H1 (cell line): Measurements from ENCODE around the gene CUTA.

ENCODE experiments used
- CTCF ChIP-seq, 3 experiments: IDR thresholded peaks; 1 replicate in 2 of 3; 2 replicates in 1 of 3; pipeline versions ENCODE4 v1.5.1 to v1.6.1; 2011; ENCODE audit warnings: low read length in 3 of 3, mild to moderate bottlenecking in 3 of 3, inconsistent platforms in 2 of 3, low read depth in 1 of 3, moderate library complexity in 1 of 3; ENCODE audit not compliant: insufficient read depth in 1 of 3; ENCODE audit errors: control extremely low read depth in 1 of 3
- E2F6 ChIP-seq: IDR thresholded peaks from 2 replicates; pipeline ENCODE4 v1.6.1; 2012; ENCODE audit warnings: inconsistent platforms
- POLR2AphosphoS5 ChIP-seq: IDR thresholded peaks from 2 replicates; pipeline ENCODE4 v1.6.1; 2011; ENCODE audit warnings: low read depth, low read length

DNA sequence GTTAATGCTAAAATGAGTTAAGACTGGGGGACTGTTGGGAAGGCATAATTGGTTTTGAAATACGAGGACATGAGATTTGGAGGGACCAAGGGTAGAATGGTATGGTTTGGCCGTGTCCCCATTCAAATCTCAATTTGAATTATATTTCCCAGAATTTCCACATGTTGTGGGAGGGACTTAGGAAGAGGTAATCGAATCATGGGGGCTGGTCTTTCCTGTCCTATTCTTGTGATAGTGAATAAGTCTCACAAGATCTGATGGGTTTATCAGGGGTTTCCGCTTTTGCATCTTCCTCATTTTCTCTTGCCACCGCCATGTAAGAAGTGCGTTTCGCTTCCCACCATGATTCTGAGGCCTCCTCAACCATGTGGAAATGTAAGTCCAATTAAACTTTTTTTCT lies 49.2 kb upstream of the CUTA start:
- TF ChIP-seq POLR2AphosphoS5 (no peak), E2F6 (no peak), CTCF (IDR thresholded peaks at IDR 0.05; ENCODE audit: control extremely low read depth in 1 of 3, insufficient read depth in 1 of 3, low read depth in 1 of 3, low read length in 3 of 3) (no peak)
